NT2/D1 (cell line): ENCODE results near the gene FKBP9.

Experiments used
- DNase-seq: peaks from one replicate; pipeline ENCODE4 v3.0.0-alpha.2; 2011; ENCODE audit warnings: low read depth, low spot score
- H3K27me3 ChIP-seq: 2 replicates; pipeline ENCODE4 v1.6.0; 2011; ENCODE audit warnings: mild to moderate bottlenecking; ENCODE audit not compliant: insufficient read length, insufficient read depth
- H3K36me3 ChIP-seq: 2 replicates; pipeline ENCODE4 v1.6.1; 2011; ENCODE audit warnings: mild to moderate bottlenecking, low read length, mixed read lengths; ENCODE audit not compliant: insufficient read depth, insufficient read length
- H3K4me1 ChIP-seq: 2 replicates; pipeline ENCODE4 v1.5.1; 2011; ENCODE audit not compliant: insufficient read depth, insufficient read length
- H3K4me3 ChIP-seq: 2 replicates; pipeline ENCODE4 v1.5.1; 2011; ENCODE audit warnings: low read depth; ENCODE audit not compliant: insufficient read length
- H3K9ac ChIP-seq: 2 replicates; pipeline ENCODE4 v1.6.0; 2011; ENCODE audit warnings: low read depth; ENCODE audit not compliant: insufficient read length
- H3K9me3 ChIP-seq: 2 replicates; pipeline ENCODE4 v1.5.1; 2011; ENCODE audit warnings: mild to moderate bottlenecking, low read length; ENCODE audit not compliant: insufficient read depth
- SUZ12 ChIP-seq: IDR thresholded peaks from 2 replicates; pipeline ENCODE4 v1.6.1; 2011; ENCODE audit not compliant: insufficient read length, insufficient read depth; ENCODE audit errors: extremely low read depth
- YY1 ChIP-seq: IDR thresholded peaks from 2 replicates; pipeline ENCODE4 v1.6.1; 2011; ENCODE audit not compliant: insufficient read length, insufficient read depth
- ZNF274 ChIP-seq: IDR thresholded peaks from 2 replicates; pipeline ENCODE4 v1.6.1; 2011; ENCODE audit warnings: mild to moderate bottlenecking, low read depth, low read length

The FKBP9 gene

GRCh38 chr7:33048704-33049103 lies 91.5 kb downstream of the FKBP9 start:
- Histone ChIP-seq H3K4me3 (no peak overlapping the region), H3K9ac (no peak overlapping the region), H3K27me3 (no peaks in the 10 kb centered on the region), H3K4me1 (no peaks in the 10 kb centered on the region), H3K36me3 (peaks cover 5% of the 10 kb centered on the region), H3K9me3 (no peaks in the 10 kb centered on the region)
- TF ChIP-seq ZNF274 = no peak
- no peak for TF ChIP-seq SUZ12
- TF ChIP-seq YY1 = no peak
- no peak for DNase-seq

GRCh38 chr7:33050535-33051318 lies 93.5 kb downstream of the FKBP9 start:
- no peak for TF ChIP-seq SUZ12
- no peak for TF ChIP-seq ZNF274
- TF ChIP-seq YY1 = no peak
- no peak overlapping the region for H3K4me3 ChIP-seq
- no peak overlapping the region for H3K9ac ChIP-seq
- DNase-seq = peak; percentile 18
- H3K36me3 ChIP-seq = peaks cover 5% of the 10 kb centered on the region
- no peaks in the 10 kb centered on the region for H3K4me1 ChIP-seq
- H3K27me3 ChIP-seq = no peaks in the 10 kb centered on the region
- H3K9me3 ChIP-seq = no peaks in the 10 kb centered on the region

- no peaks in the 10 kb centered on the region for H3K4me1 ChIP-seq
- no peak overlapping the region for H3K9ac ChIP-seq
- no peaks in the 10 kb centered on the region for H3K27me3 ChIP-seq
- H3K9me3 ChIP-seq = no peaks in the 10 kb centered on the region
- no peak for TF ChIP-seq ZNF274
- no peak for DNase-seq
- peaks cover 9% of the 10 kb centered on the region for H3K36me3 ChIP-seq
- no peak overlapping the region for H3K4me3 ChIP-seq
These were observed 96.5 kb downstream of the FKBP9 start for GRCh38 chr7:33053721-33054120.

- no peak overlapping the region for H3K4me3 ChIP-seq
- no peaks in the 10 kb centered on the region for H3K9me3 ChIP-seq
- peaks cover 9% of the 10 kb centered on the region for H3K36me3 ChIP-seq
- no peaks in the 10 kb centered on the region for H3K4me1 ChIP-seq
- TF ChIP-seq ZNF274 = no peak
- TF ChIP-seq SUZ12 = no peak
- TF ChIP-seq YY1 = no peak
- no peaks in the 10 kb centered on the region for H3K27me3 ChIP-seq
- no peak for DNase-seq
- H3K9ac ChIP-seq = no peak overlapping the region
These were observed 97.2 kb downstream of the FKBP9 start for GRCh38 chr7:33054261-33054964.

- DNase-seq = no peak
- no peak for TF ChIP-seq ZNF274
- TF ChIP-seq SUZ12 = no peak
- TF ChIP-seq YY1 = no peak
- Histone ChIP-seq H3K9ac (no peak overlapping the region), H3K4me1 (no peaks in the 10 kb centered on the region), H3K27me3 (no peaks in the 10 kb centered on the region), H3K9me3 (no peaks in the 10 kb centered on the region), H3K36me3 (peaks cover 9% of the 10 kb centered on the region), H3K4me3 (no peak overlapping the region)
These were observed 97.9 kb downstream of the FKBP9 start for GRCh38 chr7:33055158-33055557.
